KOPT-K1 (cell line): ENCODE results near the gene FAM174C.
"Not testable (repeated sequence)": the region's sequence is repeated elsewhere in the genome, so short reads cannot be mapped to it uniquely, and the experiment has no call there.

Experiments used
- H3K27ac ChIP-seq: fragments of 200-600 bp; sonication (generic); 2 replicates; pipeline ENCODE4 v1.5.1; 2016; ENCODE audit warnings: antibody characterized with exemption, mild to moderate bottlenecking, low read depth, low read length; ENCODE audit not compliant: poor library complexity, severe bottlenecking
- H3K36me3 ChIP-seq: fragments of 200-600 bp; sonication (generic); 2 replicates; pipeline ENCODE4 v1.5.1; 2017; ENCODE audit warnings: antibody characterized with exemption, mild to moderate bottlenecking, low read length, moderate library complexity; ENCODE audit not compliant: insufficient read depth
- H3K9me3 ChIP-seq: fragments of 200-600 bp; sonication (generic); 2 replicates; pipeline ENCODE4 v1.5.1; 2017; ENCODE audit warnings: antibody characterized with exemption, low read length, mild to moderate bottlenecking; ENCODE audit not compliant: insufficient read depth, poor library complexity, severe bottlenecking

Gene FAM174C

DNA sequence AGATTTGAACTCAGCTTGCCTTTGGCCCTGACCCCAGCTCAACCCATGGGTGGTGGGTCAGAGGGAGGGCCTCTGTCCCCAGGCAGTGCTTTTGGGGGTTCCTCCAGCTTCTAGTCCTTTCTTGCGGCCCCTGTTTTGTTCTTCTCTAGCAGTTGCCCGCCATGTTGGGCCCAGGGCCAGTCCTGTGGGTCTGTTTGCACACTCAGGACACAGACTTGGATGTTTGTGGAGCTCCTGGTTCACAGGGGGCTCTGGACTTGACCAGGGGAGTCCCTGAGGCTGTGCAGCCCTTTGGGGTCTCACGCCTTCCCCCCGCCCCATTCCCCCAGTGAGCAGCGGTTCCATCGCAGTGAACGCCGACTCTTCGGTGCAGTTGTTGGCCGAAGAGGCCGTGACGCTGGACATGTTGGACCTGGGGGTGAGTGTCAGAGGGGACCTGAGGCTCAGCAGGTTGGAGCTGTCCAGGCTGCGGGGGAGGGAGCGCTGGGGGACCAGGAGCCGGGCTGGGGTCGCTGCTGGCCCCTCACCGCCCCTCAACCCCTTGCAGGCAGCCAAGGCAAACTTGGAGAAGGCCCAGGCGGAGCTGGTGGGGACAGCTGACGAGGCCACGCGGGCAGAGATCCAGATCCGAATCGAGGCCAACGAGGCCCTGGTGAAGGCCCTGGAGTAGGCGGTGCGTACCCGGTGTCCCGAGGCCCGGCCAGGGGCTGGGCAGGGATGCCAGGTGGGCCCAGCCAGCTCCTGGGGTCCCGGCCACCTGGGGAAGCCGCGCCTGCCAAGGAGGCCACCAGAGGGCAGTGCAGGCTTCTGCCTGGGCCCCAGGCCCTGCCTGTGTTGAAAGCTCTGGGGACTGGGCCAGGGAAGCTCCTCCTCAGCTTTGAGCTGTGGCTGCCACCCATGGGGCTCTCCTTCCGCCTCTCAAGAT lies 31.3 kb upstream of the FAM174C start:
- H3K9me3 ChIP-seq = no peaks in the 10 kb centered on the region
- no peak overlapping the region for H3K27ac ChIP-seq
- 0 out of 2 replicates have a peak, but pooled peaks cover 10% of the 10 kb centered on the region for H3K36me3 ChIP-seq

DNA sequence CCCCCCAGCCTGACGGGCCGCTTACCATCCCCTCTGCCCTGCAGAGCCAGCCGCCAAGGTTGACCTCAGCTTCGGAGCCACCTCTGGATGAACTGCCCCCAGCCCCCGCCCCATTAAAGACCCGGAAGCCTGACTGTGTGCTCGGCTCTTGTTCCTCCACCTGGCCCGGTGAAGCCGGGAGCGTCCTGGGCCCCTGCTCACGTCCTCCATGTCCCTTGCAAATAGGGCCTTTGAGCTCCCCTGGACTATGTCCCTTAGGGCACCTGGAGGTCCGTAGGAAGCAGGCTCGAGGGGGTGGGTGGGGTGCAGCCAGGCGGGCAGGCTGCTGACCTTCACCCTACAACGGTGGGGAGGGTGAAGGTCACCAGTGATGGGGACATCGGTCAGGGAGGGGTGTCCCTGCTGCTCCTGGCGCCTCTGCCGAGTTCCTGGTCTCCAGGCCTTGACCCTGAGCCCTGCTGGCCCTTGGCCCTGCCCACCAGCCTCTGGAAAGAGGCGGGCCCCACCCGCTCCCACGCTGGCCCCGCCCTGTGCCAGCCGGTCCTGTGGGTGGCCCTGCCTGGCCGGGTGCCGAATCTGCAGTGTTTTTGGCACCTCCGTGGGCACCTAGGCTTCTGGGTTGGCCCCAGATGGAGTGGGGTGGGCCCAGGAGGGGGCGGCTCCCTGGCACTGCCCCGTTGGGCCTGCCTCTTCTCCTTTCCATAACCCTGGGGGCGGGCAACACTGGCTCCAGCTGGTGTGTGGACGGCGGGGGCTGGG lies 30.5 kb upstream of the FAM174C start:
- H3K9me3 ChIP-seq = no peaks in the 10 kb centered on the region
- H3K27ac ChIP-seq = no peak overlapping the region
- H3K36me3 ChIP-seq = 0 out of 2 replicates have a peak, but pooled peaks cover 10% of the 10 kb centered on the region

DNA sequence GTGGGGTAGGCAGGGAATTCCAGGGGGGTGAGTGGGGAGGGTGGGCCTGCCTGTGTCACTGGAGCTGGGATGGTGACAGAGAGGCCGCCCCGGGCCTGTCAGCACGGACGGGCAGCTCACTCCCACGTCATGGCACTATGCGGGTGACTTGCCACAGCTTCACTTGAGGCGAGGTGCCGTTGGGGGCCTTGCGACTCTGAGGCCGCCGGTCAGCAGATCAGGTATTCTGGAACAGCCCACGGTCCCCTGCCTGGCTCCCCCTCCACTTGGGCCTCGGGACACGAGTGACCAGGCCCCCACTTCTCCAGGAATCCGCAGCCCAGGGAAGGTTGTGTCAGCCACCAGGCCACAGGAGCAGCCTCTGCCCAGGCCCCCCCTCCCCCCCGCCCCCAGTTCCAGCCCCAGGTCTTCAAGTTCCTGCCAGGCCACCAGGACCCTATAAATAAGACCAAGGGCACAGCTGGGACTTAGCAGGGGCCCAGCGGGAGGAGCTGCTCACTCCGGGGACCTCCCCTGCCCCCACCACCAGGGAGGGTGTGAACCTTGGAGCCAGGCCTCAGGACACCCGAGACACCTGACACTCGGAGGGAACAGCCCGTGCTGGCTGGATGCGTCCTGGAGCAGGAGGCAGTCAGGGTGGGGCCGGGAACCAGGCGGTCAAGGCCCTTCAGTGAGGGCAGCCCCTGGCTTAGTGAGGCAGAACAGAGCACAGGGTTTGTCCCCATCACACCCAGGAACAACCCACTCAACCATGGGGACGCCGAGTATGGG lies 29.7 kb upstream of the FAM174C start:
- 0 out of 2 replicates have a peak, but pooled peaks cover 10% of the 10 kb centered on the region for H3K36me3 ChIP-seq
- no peak overlapping the region for H3K27ac ChIP-seq

GRCh38 chr19:1246265-1247087 lies 28.9 kb upstream of the FAM174C start:
- H3K9me3 ChIP-seq, H3K27ac ChIP-seq: not testable (repeated sequence)
- H3K36me3 ChIP-seq = 0 out of 2 replicates have a peak, but pooled peaks cover 10% of the 10 kb centered on the region

More for the DNA sequence above, 29.7 kb upstream of the FAM174C start:
- no peaks in the 10 kb centered on the region for H3K9me3 ChIP-seq

DNA sequence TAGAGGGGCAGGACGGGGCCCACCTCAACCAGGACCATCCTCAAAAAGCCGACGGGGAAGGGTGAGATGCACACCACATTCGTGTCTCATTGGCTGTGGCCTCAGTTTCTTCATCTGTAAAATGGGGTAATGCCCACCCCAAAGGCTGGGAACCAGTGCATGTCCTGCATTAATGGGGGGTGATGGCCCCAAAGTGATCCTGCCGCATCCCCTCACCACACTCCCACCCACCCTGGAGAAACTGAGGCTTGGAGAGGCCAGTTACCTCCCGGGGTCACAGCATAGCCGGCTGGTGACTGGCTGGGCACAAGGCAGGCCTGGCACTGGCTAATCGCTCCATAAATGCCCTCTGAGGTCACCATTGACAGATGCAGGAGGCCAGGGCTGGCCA lies 27.6 kb upstream of the FAM174C start:
- 0 out of 2 replicates have a peak, but pooled peaks cover 10% of the 10 kb centered on the region for H3K36me3 ChIP-seq
- no peaks in the 10 kb centered on the region for H3K9me3 ChIP-seq
- no peak overlapping the region for H3K27ac ChIP-seq

DNA sequence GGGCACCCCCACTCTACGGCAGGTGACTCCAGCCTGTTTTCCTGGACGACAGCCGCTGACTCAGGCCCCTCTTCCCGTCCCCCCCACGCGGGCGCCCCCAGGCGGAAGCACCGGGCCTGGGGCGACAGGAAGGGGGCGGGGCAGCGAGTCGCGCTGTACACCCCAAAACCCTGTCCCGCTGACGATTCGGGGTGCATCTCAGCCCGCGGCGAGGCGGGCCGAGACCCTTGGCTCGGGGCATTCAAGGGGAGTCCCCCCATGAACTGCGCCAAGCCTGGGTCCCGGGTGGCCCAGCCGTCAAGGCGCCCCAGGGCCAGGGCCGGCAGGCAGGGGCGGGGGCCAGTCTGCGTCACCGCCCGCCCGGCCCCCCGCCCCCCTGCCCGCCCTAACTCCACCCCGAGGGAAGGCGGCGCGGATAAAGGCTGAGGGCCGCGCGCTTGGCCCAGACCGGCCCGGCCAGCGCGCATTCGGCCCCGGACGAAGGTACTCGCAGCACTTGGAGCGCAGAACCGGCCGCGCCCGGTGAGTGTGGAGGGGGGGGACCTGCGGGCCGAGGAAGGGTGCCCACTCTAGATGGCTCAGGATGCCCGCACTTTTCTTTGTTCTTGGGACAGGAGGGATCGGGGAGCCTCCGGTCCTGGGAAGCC lies 27.1 kb upstream of the FAM174C start, which contains the start of gene MIDN:
MIDN (plus strand) TSS at position 445 of the 647 bp plus-strand sequence. CDS start 1,714 bp downstream, outside the sequence.
- Histone ChIP-seq H3K27ac (peak within 1 kb of the TSS; percentile 76), H3K36me3 (0 out of 2 replicates have a peak, but pooled peaks cover 10% of the 10 kb centered on the region), H3K9me3 (no peaks in the 10 kb centered on the region)

GRCh38 chr19:1248786-1249297 lies 26.5 kb upstream of the FAM174C start:
- peaks cover 12% of the 10 kb centered on the region for H3K36me3 ChIP-seq
- no peaks in the 10 kb centered on the region for H3K9me3 ChIP-seq
- H3K27ac ChIP-seq = peak overlapping the region; percentile 76

- Histone ChIP-seq H3K27ac (peak overlapping the region; percentile 88), H3K36me3 (peaks cover 13% of the 10 kb centered on the region), H3K9me3 (no peaks in the 10 kb centered on the region)
These were observed 25.9 kb upstream of the FAM174C start for GRCh38 chr19:1249298-1249989.

- H3K27ac ChIP-seq = peak overlapping the region; percentile 88
- no peaks in the 10 kb centered on the region for H3K9me3 ChIP-seq
- H3K36me3 ChIP-seq = peaks cover 16% of the 10 kb centered on the region
These were observed 25.3 kb upstream of the FAM174C start for GRCh38 chr19:1249990-1250436.

DNA sequence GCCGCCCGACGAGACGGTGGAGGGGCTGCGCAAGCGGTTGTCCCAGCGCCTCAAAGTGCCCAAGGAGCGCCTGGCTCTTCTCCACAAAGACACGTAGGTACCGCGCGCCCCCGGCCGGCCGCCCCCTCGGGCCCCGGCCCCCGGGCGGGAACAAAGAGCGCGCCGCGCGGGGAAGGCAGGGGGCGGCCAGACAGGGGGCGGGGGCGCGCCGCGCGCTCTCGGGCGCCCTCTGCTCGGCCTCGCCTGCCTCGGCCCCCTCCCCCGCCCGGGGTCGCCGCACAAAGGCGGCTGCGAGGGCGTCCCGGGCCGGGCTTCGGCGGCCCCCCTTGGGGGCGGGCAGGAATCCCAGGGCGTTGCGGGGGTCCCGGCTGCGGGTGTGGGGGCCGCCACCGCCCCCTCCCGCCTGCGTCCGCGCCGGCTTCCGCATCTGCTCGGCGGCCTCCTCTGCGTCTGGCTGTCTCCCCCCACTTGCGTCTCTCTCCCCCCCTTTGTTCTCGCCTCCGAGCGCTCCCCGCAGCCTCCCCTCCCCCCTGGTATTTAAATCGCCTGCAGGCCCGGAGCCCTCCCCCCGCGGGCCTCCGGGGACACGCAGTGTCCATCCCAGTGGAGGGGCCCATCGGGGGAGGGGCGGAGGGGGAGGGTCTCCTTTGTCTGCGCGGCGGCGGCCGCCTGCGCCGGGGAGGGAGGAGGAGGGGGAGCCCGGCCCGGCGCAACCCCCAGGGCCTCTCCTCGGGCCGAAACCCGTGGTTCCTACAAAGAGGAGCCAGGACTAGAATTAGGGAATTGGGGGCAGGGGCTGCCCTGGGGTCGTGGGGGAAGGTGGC lies 24.7 kb upstream of the FAM174C start:
- Histone ChIP-seq H3K27ac (peak overlapping the region; percentile 88), H3K9me3 (no peaks in the 10 kb centered on the region), H3K36me3 (peaks cover 22% of the 10 kb centered on the region)

- H3K27ac ChIP-seq = peak overlapping the region; percentile 88
- no peaks in the 10 kb centered on the region for H3K9me3 ChIP-seq
- peaks cover 31% of the 10 kb centered on the region for H3K36me3 ChIP-seq
These were observed 23.8 kb upstream of the FAM174C start for GRCh38 chr19:1251330-1252220.
